Keratinocyte (primary cell): ENCODE data around the gene TCTN2. TPM values are rescaled to one million over a fixed set of nuclear protein-coding genes. Genes with fewer than 3 reads are reported as not detected.

Experiments used
- DNase-seq: peaks from one replicate; pipeline ENCODE4 v3.0.0-alpha.2; 2011; ENCODE audit warnings: low read depth, missing footprints, low spot score
- FAIRE-seq: peaks from 2 replicates; lab custom pipeline; 2011; peaks lifted over from hg19 to GRCh38; lab: Jason Lieb, UNC
- H2AFZ ChIP-seq: 2 replicates; pipeline ENCODE4 v1.6.0; 2012; ENCODE audit warnings: low read length, control low read depth, inconsistent platforms; ENCODE audit not compliant: control insufficient read depth
- H3K27ac ChIP-seq: 2 replicates; pipeline ENCODE4 v1.5.1; 2011; ENCODE audit warnings: low read length; ENCODE audit not compliant: control insufficient read depth, insufficient read depth
- H3K27me3 ChIP-seq: 3 replicates; pipeline ENCODE4 v1.6.0; 2011; ENCODE audit warnings: low read length; ENCODE audit not compliant: control insufficient read depth, insufficient read depth; ENCODE audit errors: extremely low read depth
- H3K36me3 ChIP-seq, 2 experiments: 2 replicates in 1 of 2; 3 replicates in 1 of 2; pipeline ENCODE4 v1.5.1; 2011; ENCODE audit warnings: low read length in 2 of 2, mild to moderate bottlenecking in 1 of 2; ENCODE audit not compliant: control insufficient read depth in 2 of 2, insufficient read depth in 2 of 2; ENCODE audit errors: extremely low read depth in 1 of 2
- H3K4me1 ChIP-seq: 3 replicates; pipeline ENCODE4 v1.5.1; 2011; ENCODE audit warnings: low read length; ENCODE audit not compliant: control insufficient read depth, insufficient read depth; ENCODE audit errors: extremely low read depth
- H3K4me2 ChIP-seq: 3 replicates; pipeline ENCODE4 v1.6.0; 2011; ENCODE audit warnings: low read depth, low read length; ENCODE audit not compliant: control insufficient read depth, insufficient read depth; ENCODE audit errors: extremely low read depth
- H3K4me3 ChIP-seq, 3 experiments: fragments of 200-600 bp in 1 of 3; sonication (generic) in 1 of 3; 2 replicates in 2 of 3; 3 replicates in 1 of 3; pipeline ENCODE4 v1.5.1; 2011 to 2016; ENCODE audit warnings: low read length in 3 of 3, mild to moderate bottlenecking in 3 of 3, control low read depth in 2 of 3, inconsistent platforms in 1 of 3, low read depth in 1 of 3, mixed read lengths in 1 of 3, mixed run types in 1 of 3, moderate library complexity in 1 of 3; ENCODE audit not compliant: control insufficient read depth in 2 of 3, insufficient read depth in 2 of 3; ENCODE audit errors: extremely low read depth in 1 of 3
- H3K79me2 ChIP-seq: 2 replicates; pipeline ENCODE4 v1.6.0; 2012; ENCODE audit warnings: low read length; ENCODE audit not compliant: control insufficient read depth, insufficient read depth
- H3K9ac ChIP-seq: 3 replicates; pipeline ENCODE4 v1.6.0; 2011; ENCODE audit warnings: low read length; ENCODE audit not compliant: control insufficient read depth, insufficient read depth; ENCODE audit errors: extremely low read depth
- H3K9me1 ChIP-seq: 3 replicates; pipeline ENCODE4 v1.6.0; 2011; ENCODE audit warnings: low read length; ENCODE audit not compliant: control insufficient read depth, insufficient read depth; ENCODE audit errors: extremely low read depth
- H3K9me3 ChIP-seq: 2 replicates; pipeline ENCODE4 v1.5.1; 2012; ENCODE audit warnings: low read depth, low read length; ENCODE audit not compliant: control insufficient read depth
- H4K20me1 ChIP-seq: 3 replicates; pipeline ENCODE4 v1.6.0; 2011; ENCODE audit warnings: low read length; ENCODE audit not compliant: control insufficient read depth, insufficient read depth; ENCODE audit errors: extremely low read depth
- EZH2 ChIP-seq: IDR thresholded peaks from one replicate; pipeline ENCODE4 v1.6.1; 2012; ENCODE audit warnings: inconsistent platforms, mild to moderate bottlenecking, low read length, moderate library complexity
- dilution Hi-C: fragments of 300-500 bp; cut with MboI; formaldehyde crosslinking; loops from one replicate; pipeline ENCODE4 v1.7.0; 2020; ENCODE audit warnings: low sequenced_read_pairs; ENCODE audit not compliant: extremely low pct_ligation_motif_present
- polyA plus RNA-seq, 5 experiments: library from polyadenylated mRNA; depleted of rRNA in 3 of 5; stranded (reverse) in 3 of 5; stranded (forward) in 1 of 5; unstranded in 1 of 5; fragments of >200 nt; gene quantifications; 1 replicate in 1 of 5; 2 replicates in 3 of 5; 3 replicates in 1 of 5; pipeline versions ENCODE4 v1.2.1 to v1.2.3, GENCODE V29; 2011 to 2012; ENCODE audit warnings: missing spikeins in 2 of 5, low read depth in 1 of 5, low replicate concordance in 1 of 5
- TF ChIP-seq, protein P1 (sequence below), 3 experiments: IDR thresholded peaks in 1 of 3; conservative IDR thresholded peaks in 1 of 3; optimal IDR thresholded peaks in 1 of 3; 2 replicates in 2 of 3; 3 replicates in 1 of 3; pipeline versions ENCODE3 to v1.5.1; 2011; ENCODE audit warnings: low read length in 3 of 3, mild to moderate bottlenecking in 3 of 3, moderate library complexity in 2 of 3, control low read depth in 1 of 3, inconsistent platforms in 1 of 3; ENCODE audit not compliant: insufficient read depth in 2 of 3; ENCODE audit errors: extremely low read depth in 1 of 3

The TCTN2 gene
- polyA plus RNA-seq, 1 donor (not counting 4 experiments of a cell fraction or from before 2014, with no cell fraction given): 3.2 TPM

DNA sequence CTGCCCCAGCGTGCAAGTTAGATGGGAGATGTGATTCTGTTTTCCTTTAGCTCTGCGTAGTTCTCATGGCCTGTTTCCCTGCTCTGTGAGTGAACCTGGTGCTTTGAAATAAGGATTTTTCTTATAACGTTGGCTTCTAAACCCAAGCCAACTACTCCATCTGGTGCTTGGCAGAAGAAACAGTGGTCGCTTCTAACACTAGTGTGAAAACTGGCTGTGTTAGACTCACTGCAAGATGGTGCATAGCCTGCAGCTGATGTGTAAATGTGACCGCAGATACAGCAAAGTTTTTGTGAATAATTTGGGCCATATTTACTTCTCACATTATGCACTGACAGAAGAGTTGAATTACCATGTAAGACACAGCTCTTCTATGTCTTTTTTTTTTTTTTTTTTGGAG, 25.0 kb upstream of the TCTN2 start:
- no peak overlapping the region for H3K4me3 ChIP-seq
- peaks cover 8% of the 10 kb centered on the region for H3K79me2 ChIP-seq
- H2AFZ ChIP-seq: no peak overlapping the region
- TF ChIP-seq EZH2: no peak
- TF ChIP-seq, protein P1, sequence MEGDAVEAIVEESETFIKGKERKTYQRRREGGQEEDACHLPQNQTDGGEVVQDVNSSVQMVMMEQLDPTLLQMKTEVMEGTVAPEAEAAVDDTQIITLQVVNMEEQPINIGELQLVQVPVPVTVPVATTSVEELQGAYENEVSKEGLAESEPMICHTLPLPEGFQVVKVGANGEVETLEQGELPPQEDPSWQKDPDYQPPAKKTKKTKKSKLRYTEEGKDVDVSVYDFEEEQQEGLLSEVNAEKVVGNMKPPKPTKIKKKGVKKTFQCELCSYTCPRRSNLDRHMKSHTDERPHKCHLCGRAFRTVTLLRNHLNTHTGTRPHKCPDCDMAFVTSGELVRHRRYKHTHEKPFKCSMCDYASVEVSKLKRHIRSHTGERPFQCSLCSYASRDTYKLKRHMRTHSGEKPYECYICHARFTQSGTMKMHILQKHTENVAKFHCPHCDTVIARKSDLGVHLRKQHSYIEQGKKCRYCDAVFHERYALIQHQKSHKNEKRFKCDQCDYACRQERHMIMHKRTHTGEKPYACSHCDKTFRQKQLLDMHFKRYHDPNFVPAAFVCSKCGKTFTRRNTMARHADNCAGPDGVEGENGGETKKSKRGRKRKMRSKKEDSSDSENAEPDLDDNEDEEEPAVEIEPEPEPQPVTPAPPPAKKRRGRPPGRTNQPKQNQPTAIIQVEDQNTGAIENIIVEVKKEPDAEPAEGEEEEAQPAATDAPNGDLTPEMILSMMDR (optimal IDR thresholded peaks at IDR 0.05 in 1 of 3, IDR thresholded peaks at IDR 0.05 in 1 of 3, conservative IDR thresholded peaks at IDR 0.05 in 1 of 3; ENCODE audit: extremely low read depth in 1 of 3, insufficient read depth in 2 of 3, low read length in 3 of 3): no peak
- no peaks in the 10 kb centered on the region for H3K9me1 ChIP-seq
- FAIRE-seq: no peak
- H3K9ac ChIP-seq: no peak overlapping the region
- no peak overlapping the region for H3K27ac ChIP-seq
- DNase-seq: no peak
- H3K4me2 ChIP-seq: no peak overlapping the region
- peaks cover 18 to 25% of the 10 kb centered on the region in 2 experiments for H3K36me3 ChIP-seq
- peaks cover 3% of the 10 kb centered on the region for H3K4me1 ChIP-seq
- no peaks in the 10 kb centered on the region for H4K20me1 ChIP-seq
- no peaks in the 10 kb centered on the region for H3K9me3 ChIP-seq
- dilution Hi-C loops: no loop called here
- no peaks in the 10 kb centered on the region for H3K27me3 ChIP-seq

DNA sequence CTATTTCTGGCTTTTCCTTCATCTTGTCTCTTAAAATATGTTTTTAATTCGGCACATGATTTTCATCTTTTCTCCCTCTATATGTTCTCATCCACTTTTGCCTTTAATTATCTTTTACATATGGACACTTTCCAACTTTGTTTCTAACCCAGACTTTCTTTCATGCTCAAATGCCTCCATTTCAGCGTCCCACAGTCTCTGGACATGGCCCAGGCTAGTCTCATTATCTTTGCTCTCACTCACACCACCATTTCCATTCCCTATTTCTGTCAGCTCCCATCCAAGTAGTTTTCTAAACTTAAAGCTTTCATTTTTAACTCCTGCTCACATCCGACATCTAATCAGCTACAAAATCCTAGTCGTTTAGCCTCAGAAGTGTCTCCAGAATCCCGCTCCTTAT, 22.5 kb upstream of the TCTN2 start:
- Histone ChIP-seq H3K36me3 (peaks cover 19 to 25% of the 10 kb centered on the region in 2 experiments), H3K27ac (no peak overlapping the region), H3K79me2 (peaks cover 7% of the 10 kb centered on the region), H3K4me2 (no peak overlapping the region), H3K9me1 (no peaks in the 10 kb centered on the region), H3K4me3 (no peak overlapping the region), H3K9me3 (no peaks in the 10 kb centered on the region), H3K4me1 (peaks cover 3% of the 10 kb centered on the region), H3K9ac (no peak overlapping the region), H2AFZ (no peak overlapping the region), H3K27me3 (no peaks in the 10 kb centered on the region), H4K20me1 (no peaks in the 10 kb centered on the region)
- FAIRE-seq (no peak), DNase-seq (no peak)
- dilution Hi-C loops: no loop called here
- TF ChIP-seq, protein P1 (optimal IDR thresholded peaks at IDR 0.05 in 1 of 3, IDR thresholded peaks at IDR 0.05 in 1 of 3, conservative IDR thresholded peaks at IDR 0.05 in 1 of 3; ENCODE audit: extremely low read depth in 1 of 3, insufficient read depth in 2 of 3, low read length in 3 of 3): no peak
- TF ChIP-seq EZH2: no peak
